A673 (cell line): Measurements from ENCODE around the gene SGCG. TPM values are rescaled to one million over a fixed set of nuclear protein-coding genes. Genes with fewer than 3 reads are reported as not detected.

Experiments
- BruUV-seq: library from RNA; stranded (reverse); fragments of 400-500 nt; replicated peaks from 2 replicates; lab custom pipeline; 2021; lab: Mats Ljungman, UMichigan
- CTCF ChIA-PET: fragments of 300-600 bp; sonication (Branson Sonifier 250); formaldehyde crosslinking; loops from one replicate; lab custom pipeline; 2022; ENCODE audit warnings: antibody characterized with exemption; lab: Charles Lee
- POLR2A ChIA-PET: fragments of 300-600 bp; sonication (Branson Sonifier 250); formaldehyde crosslinking; loops from one replicate; lab custom pipeline; 2022; ENCODE audit warnings: antibody characterized with exemption; ENCODE audit not compliant: low non-redundant PET; lab: Charles Lee
- DNase-seq: peaks from one replicate; pipeline ENCODE4 v3.0.0-alpha.2; 2015; ENCODE audit warnings: low spot score
- H3K27ac ChIP-seq: fragments of 200-600 bp; sonication (generic); 2 replicates; pipeline ENCODE4 v1.5.1; 2016; ENCODE audit warnings: mixed run types, low read depth, mild to moderate bottlenecking, mixed read lengths, antibody characterized with exemption, low read length; ENCODE audit not compliant: poor library complexity, severe bottlenecking
- H3K27me3 ChIP-seq: fragments of 200-600 bp; sonication (generic); replicated peaks from 2 replicates; pipeline ENCODE4 v1.6.1; 2017; ENCODE audit warnings: mixed run types, low read depth, mild to moderate bottlenecking, mixed read lengths, antibody characterized with exemption, low read length; ENCODE audit not compliant: insufficient read depth, poor library complexity
- H3K36me3 ChIP-seq: fragments of 200-600 bp; sonication (generic); 2 replicates; pipeline ENCODE4 v1.6.1; 2016; ENCODE audit warnings: mixed run types, mild to moderate bottlenecking, mixed read lengths, antibody characterized with exemption, low read length; ENCODE audit not compliant: insufficient read depth, poor library complexity, severe bottlenecking
- H3K4me1 ChIP-seq: fragments of 200-600 bp; sonication (generic); 2 replicates; pipeline ENCODE4 v1.6.1; 2017; ENCODE audit warnings: mixed run types, mild to moderate bottlenecking, mixed read lengths, antibody characterized with exemption, low read length; ENCODE audit not compliant: insufficient read depth, poor library complexity, severe bottlenecking
- H3K4me3 ChIP-seq: fragments of 200-600 bp; sonication (generic); 2 replicates; pipeline ENCODE4 v1.5.1; 2016; ENCODE audit warnings: low read depth, mixed run types, mild to moderate bottlenecking, mixed read lengths, low read length; ENCODE audit not compliant: poor library complexity, severe bottlenecking
- H3K9me3 ChIP-seq: fragments of 200-600 bp; sonication (generic); 2 replicates; pipeline ENCODE4 v1.6.1; 2016; ENCODE audit warnings: mixed run types, low read depth, mild to moderate bottlenecking, mixed read lengths, antibody characterized with exemption, low read length; ENCODE audit not compliant: poor library complexity, severe bottlenecking
- CTCF ChIP-seq: fragments of 300-800, 200-600 bp; sonication (generic); conservative IDR thresholded peaks from 2 replicates; pipeline ENCODE4 v1.5.1; 2017; ENCODE audit warnings: low read depth, mild to moderate bottlenecking, antibody characterized with exemption, low read length, moderate library complexity, mixed read lengths
- EZH2 ChIP-seq: fragments of 200-600 bp; sonication (generic); IDR thresholded peaks from 2 replicates; pipeline ENCODE4 v1.6.1; 2017; ENCODE audit warnings: borderline replicate concordance, low read depth, mild to moderate bottlenecking, mixed read lengths, antibody characterized with exemption, low read length; ENCODE audit not compliant: poor library complexity, severe bottlenecking
- intact Hi-C: fragments of 100-400 bp; cut with micrococcal nuclease; formaldehyde crosslinking; loops from one replicate; pipeline ENCODE4 v1.10.0; 2022; ENCODE audit not compliant: unreplicated experiment
- total RNA-seq: library from RNA; stranded (reverse); gene quantifications from 2 replicates; pipeline ENCODE4 v1.2.3, GENCODE V29; 2021

The SGCG gene
- total RNA-seq, 1 experiment from 2014 or later, result 0.88 TPM

- intact Hi-C loops, result no loop called here
- H3K27me3 ChIP-seq, result no peaks in the 10 kb centered on the region
- no TSS peak for BruUV-seq
- H3K36me3 ChIP-seq, result no peaks in the 10 kb centered on the region
- no peaks in the 10 kb centered on the region for H3K9me3 ChIP-seq
- H3K4me3 ChIP-seq, result no peak overlapping the region
- CTCF ChIA-PET, result no interaction called here
- no peak for DNase-seq
- TF ChIP-seq EZH2 (no peak), CTCF (no peak)
- no peaks in the 10 kb centered on the region for H3K4me1 ChIP-seq
- POLR2A ChIA-PET, result no interaction called here
- H3K27ac ChIP-seq, result no peak overlapping the region
Observed at GRCh38 chr13:23273498-23273897, 92.7 kb downstream of the SGCG start.

GRCh38 chr13:23279321-23279720 is 98.5 kb downstream of the SGCG start:
- no peak for DNase-seq
- Histone ChIP-seq H3K9me3 (no peaks in the 10 kb centered on the region), H3K4me3 (no peak overlapping the region), H3K27ac (no peak overlapping the region), H3K4me1 (no peaks in the 10 kb centered on the region), H3K36me3 (no peaks in the 10 kb centered on the region), H3K27me3 (no peaks in the 10 kb centered on the region)
- CTCF ChIA-PET, result no interaction called here
- intact Hi-C loops, result no loop called here
- no TSS peak for BruUV-seq
- no peak for TF ChIP-seq EZH2
- TF ChIP-seq CTCF, result no peak
- POLR2A ChIA-PET, result no interaction called here

GRCh38 chr13:23288564-23288963 is 107.8 kb downstream of the SGCG start:
- intact Hi-C loops, result no loop called here
- DNase-seq, result no peak
- CTCF ChIA-PET, result no interaction called here
- no peak for TF ChIP-seq CTCF
- TF ChIP-seq EZH2, result no peak
- BruUV-seq, result no TSS peak
- Histone ChIP-seq H3K4me1 (no peaks in the 10 kb centered on the region), H3K4me3 (no peak overlapping the region), H3K9me3 (no peaks in the 10 kb centered on the region), H3K27me3 (no peaks in the 10 kb centered on the region), H3K36me3 (no peaks in the 10 kb centered on the region), H3K27ac (no peak overlapping the region)
- POLR2A ChIA-PET, result no interaction called here
